A549 (cell line): ENCODE data around the gene LY86. TPM values are rescaled to one million over a fixed set of nuclear protein-coding genes. Genes with fewer than 3 reads are reported as not detected.

Source experiments
- ATAC-seq, 2 experiments: fragments of 200-7000 bp in 1 of 2; fragments of >200 bp in 1 of 2; cut with Nextera tagmentation in 1 of 2; cut with Tn5 transposase in 1 of 2; 3 replicates each; pipeline versions ENCODE4 v1.8.0 to v1.9.1; 2018 to 2020; ENCODE audit warnings: mild to moderate bottlenecking in 1 of 2, moderate library complexity in 1 of 2
- CTCF ChIA-PET: fragments of 300-600 bp; sonication (Branson Sonifier 250); formaldehyde crosslinking; extraction: SDS; loops from one replicate; lab custom pipeline; 2021; ENCODE audit warnings: antibody characterized with exemption, inconsistent platforms; lab: Yijun Ruan, JAX
- POLR2A ChIA-PET: fragments of 350-600 bp; formaldehyde crosslinking; extraction: SDS; loops from one replicate; lab custom pipeline; 2021; ENCODE audit warnings: antibody characterized with exemption, inconsistent platforms; lab: Yijun Ruan, JAX
- DNase-seq, 2 experiments: peaks; one replicate each; pipeline versions ENCODE4 v3.0.0 to v3.0.0-alpha.2; 2011 to 2016; ENCODE audit warnings: low read depth in 1 of 2, low spot score in 1 of 2
- FAIRE-seq: peaks from 2 replicates; lab custom pipeline; 2011; peaks lifted over from hg19 to GRCh38; lab: Jason Lieb, UNC
- H3K27ac ChIP-seq, 2 experiments: fragments of >200 bp; sonication (Bioruptor Twin); formaldehyde crosslinking; 3 replicates each; pipeline ENCODE4 v1.5.1; 2016 to 2017
- H3K4me1 ChIP-seq: fragments of >200 bp; sonication (Bioruptor Twin); formaldehyde crosslinking; 3 replicates; pipeline ENCODE4 v1.6.1; 2016
- H3K4me2 ChIP-seq: fragments of >200 bp; sonication (Bioruptor Twin); formaldehyde crosslinking; 3 replicates; pipeline ENCODE4 v1.6.1; 2016
- H3K4me3 ChIP-seq: fragments of >200 bp; sonication (Bioruptor Twin); formaldehyde crosslinking; 3 replicates; pipeline ENCODE4 v1.5.1; 2016
- H3K9me3 ChIP-seq: fragments of >200 bp; sonication (Bioruptor Twin); formaldehyde crosslinking; 3 replicates; pipeline ENCODE4 v1.6.1; 2016
- ATOH8 ChIP-seq: fragments of 250-450 bp; sonication (Bioruptor Pico); IDR thresholded peaks from 2 replicates; pipeline ENCODE4 v1.5.0; 2020; ENCODE audit warnings: low read depth, mild to moderate bottlenecking, moderate library complexity
- CBX2 ChIP-seq: fragments of 200-600 bp; sonication (generic); IDR thresholded peaks from 2 replicates; pipeline ENCODE4 v1.6.1; 2016; ENCODE audit warnings: low read depth, mild to moderate bottlenecking, borderline replicate concordance
- CHD4 ChIP-seq: fragments of 200-600 bp; sonication (generic); IDR thresholded peaks from 2 replicates; pipeline ENCODE4 v1.6.1; 2016; ENCODE audit warnings: antibody characterized with exemption, mild to moderate bottlenecking, borderline replicate concordance
- E2F6 ChIP-seq: IDR thresholded peaks from 2 replicates; pipeline ENCODE4 v1.6.1; 2012; ENCODE audit warnings: low read depth, borderline replicate concordance
- FOSL2 ChIP-seq, 2 experiments: fragments of 450-650 bp in 1 of 2; fragments of >200 bp in 1 of 2; sonication (Bioruptor Twin) in 1 of 2; formaldehyde crosslinking; IDR thresholded peaks; 2 replicates each; pipeline versions ENCODE4 v1.5.0 to v1.6.1; 2016 to 2020; ENCODE audit warnings: mild to moderate bottlenecking in 1 of 2, moderate library complexity in 1 of 2
- FOXS1 ChIP-seq: fragments of 250-450 bp; sonication (Bioruptor Pico); IDR thresholded peaks from 2 replicates; pipeline ENCODE4 v1.5.0; 2020; ENCODE audit warnings: mild to moderate bottlenecking, moderate library complexity
- GATA3 ChIP-seq: IDR thresholded peaks from 2 replicates; pipeline ENCODE4 v1.6.1; 2012; ENCODE audit warnings: borderline replicate concordance
- HMGXB4 ChIP-seq: fragments of 250-450 bp; sonication (Bioruptor Pico); IDR thresholded peaks from 2 replicates; pipeline ENCODE4 v1.5.0; 2021; ENCODE audit warnings: mild to moderate bottlenecking, moderate library complexity, borderline replicate concordance
- HOXA7 ChIP-seq: fragments of 250-450 bp; sonication (Bioruptor Pico); IDR thresholded peaks from 2 replicates; pipeline ENCODE4 v1.5.0; 2020; ENCODE audit warnings: mild to moderate bottlenecking, moderate library complexity
- HOXB13 ChIP-seq: fragments of 250-450 bp; sonication (Bioruptor Pico); IDR thresholded peaks from 2 replicates; pipeline ENCODE4 v1.5.0; 2020; ENCODE audit warnings: low read depth, mild to moderate bottlenecking, moderate library complexity
- JUN ChIP-seq, 2 experiments: fragments of >200 bp; sonication (Bioruptor Twin); formaldehyde crosslinking; IDR thresholded peaks; 2 replicates in 1 of 2; 3 replicates in 1 of 2; pipeline ENCODE4 v1.6.1; 2016 to 2017
- JUNB ChIP-seq: fragments of >200 bp; sonication (Bioruptor Twin); formaldehyde crosslinking; IDR thresholded peaks from 2 replicates; pipeline ENCODE4 v1.6.1; 2016
- KDM1A ChIP-seq: fragments of 200-600 bp; sonication (generic); IDR thresholded peaks from 2 replicates; pipeline ENCODE4 v1.6.1; 2016; ENCODE audit warnings: low read depth, mild to moderate bottlenecking
- NPAS2 ChIP-seq: fragments of 250-450 bp; sonication (Bioruptor Pico); IDR thresholded peaks from 2 replicates; pipeline ENCODE4 v1.8.0; 2022; ENCODE audit warnings: mild to moderate bottlenecking, moderate library complexity, borderline replicate concordance
- PBX3 ChIP-seq: IDR thresholded peaks from 2 replicates; pipeline ENCODE4 v1.6.1; 2012
- POLR2AphosphoS2 ChIP-seq: conservative IDR thresholded peaks from 2 replicates; pipeline ENCODE4 v1.6.1; 2012; ENCODE audit warnings: low read length, improper control_type of control experiment, inconsistent platforms
- RARB ChIP-seq: fragments of 250-450 bp; sonication (Bioruptor Pico); IDR thresholded peaks from 2 replicates; pipeline ENCODE4 v1.8.0; 2021; ENCODE audit warnings: mild to moderate bottlenecking, moderate library complexity
- RCOR1 ChIP-seq: fragments of 150-350 bp; IDR thresholded peaks from 2 replicates; pipeline ENCODE4 v1.6.1; 2014; ENCODE audit warnings: antibody characterized with exemption, low read length, low read depth
- RFX5 ChIP-seq: fragments of 450-650 bp; IDR thresholded peaks from 2 replicates; pipeline ENCODE4 v1.7.1; 2014; ENCODE audit warnings: antibody characterized with exemption, mild to moderate bottlenecking, moderate library complexity
- RNF2 ChIP-seq: fragments of 200-600 bp; sonication (generic); IDR thresholded peaks from 2 replicates; pipeline ENCODE4 v1.6.1; 2016; ENCODE audit warnings: low read depth, mild to moderate bottlenecking, antibody characterized with exemption, moderate library complexity, borderline replicate concordance
- SMC3 ChIP-seq: fragments of >200 bp; sonication (Bioruptor Twin); formaldehyde crosslinking; IDR thresholded peaks from 3 replicates; pipeline ENCODE4 v1.6.1; 2018; ENCODE audit warnings: inconsistent platforms
- SREBF2 ChIP-seq: fragments of 450-650 bp; IDR thresholded peaks from 2 replicates; pipeline ENCODE4 v1.6.1; 2014; ENCODE audit warnings: mild to moderate bottlenecking, moderate library complexity
- ZSCAN20 ChIP-seq: fragments of 250-450 bp; sonication (Bioruptor Pico); IDR thresholded peaks from 2 replicates; pipeline ENCODE4 v1.8.0; 2022; ENCODE audit warnings: mild to moderate bottlenecking, moderate library complexity
- WGBS: methylation state at CpG from one replicate; pipeline ENCODE4 v1.1.6; 2017; ENCODE audit errors: missing lambda C conversion rate; 5-methylcytosine and 5-hydroxymethylcytosine counted together
- polyA plus RNA-seq, 4 experiments: library from polyadenylated mRNA; depleted of rRNA in 3 of 4; stranded (reverse); fragments of >200 nt; fragmentation: RNase III in 1 of 4; extraction: RNeasy Plus Mini Kit Qiagen cat#74134 plus additional on column Dnase treatment in 1 of 4; gene quantifications; 2 replicates in 3 of 4; 3 replicates in 1 of 4; pipeline ENCODE4 v1.2.3, GENCODE V29; 2011 to 2017

Gene LY86
- polyA plus RNA-seq, 2 of the 4 experiments (the other 2 are of a cell fraction): not detected

GRCh38 chr6:6626187-6626586 lies 37.7 kb downstream of the LY86 start:
- ChIA-PET CTCF (no interaction called here), POLR2A (no interaction called here)
- Histone ChIP-seq H3K4me2 (no peak overlapping the region), H3K9me3 (no peaks in the 10 kb centered on the region), H3K27ac (no peak overlapping the region), H3K4me3 (no peak overlapping the region), H3K4me1 (no peaks in the 10 kb centered on the region)
- ATAC-seq (no peak), FAIRE-seq (no peak), DNase-seq (no peak)
- TF ChIP-seq GATA3: no peak
- no peak for TF ChIP-seq FOXS1
- no peak for TF ChIP-seq HOXB13 (CRISPR knock-in tag)
- no peak for TF ChIP-seq HMGXB4
- no peak for TF ChIP-seq PBX3
- no peak for TF ChIP-seq ATOH8
- TF ChIP-seq CBX2: no peak
- no peak for TF ChIP-seq POLR2AphosphoS2
- TF ChIP-seq CHD4: no peak
- no peak for TF ChIP-seq FOSL2 (IDR thresholded peaks at IDR 0.05)
- no peak for TF ChIP-seq FOSL2 (CRISPR knock-in tag; IDR thresholded peaks at IDR 0.05)
- TF ChIP-seq JUNB: no peak
- TF ChIP-seq ZSCAN20 (CRISPR knock-in tag): no peak
- no peak for TF ChIP-seq RARB (CRISPR knock-in tag)
- TF ChIP-seq RFX5: no peak
- TF ChIP-seq RNF2: no peak
- 17% methylated on average over 6 of the region's 6 CpGs for WGBS

GRCh38 chr6:6629402-6629801 lies 40.9 kb downstream of the LY86 start:
- POLR2A ChIA-PET: no interaction called here
- ATAC-seq: no peak

GRCh38 chr6:6631053-6631452 lies 42.5 kb downstream of the LY86 start:
- ATAC-seq (no peak), FAIRE-seq (no peak), DNase-seq (no peak)
- POLR2A ChIA-PET: no interaction called here
- H3K9me3 ChIP-seq: no peaks in the 10 kb centered on the region
- CTCF ChIA-PET: no interaction called here
- H3K27ac ChIP-seq: no peak overlapping the region
- TF ChIP-seq ZSCAN20 (CRISPR knock-in tag) (no peak), RCOR1 (no peak), JUN (IDR thresholded peaks at IDR 0.05) (no peak), SREBF2 (no peak), CBX2 (no peak), HOXA7 (CRISPR knock-in tag) (no peak), SMC3 (no peak), NPAS2 (CRISPR knock-in tag) (no peak)
- no peaks in the 10 kb centered on the region for H3K4me1 ChIP-seq
- no peak overlapping the region for H3K4me2 ChIP-seq
- 59% methylated on average over 3 of the region's 3 CpGs for WGBS
- H3K4me3 ChIP-seq: no peak overlapping the region

More at GRCh38 chr6:6629402-6629801, 40.9 kb downstream of the LY86 start:
- 0% methylated on average over 2 of the region's 2 CpGs for WGBS
- H3K4me1 ChIP-seq: no peaks in the 10 kb centered on the region
- H3K4me3 ChIP-seq: no peak overlapping the region
- H3K4me2 ChIP-seq: no peak overlapping the region
- no peak overlapping the region for H3K27ac ChIP-seq
- DNase-seq (peak in 1 of 2 experiments; percentile 9), FAIRE-seq (no peak)
- CTCF ChIA-PET: interaction anchor here (0.6 kb wide), 1 partner anchor 381 kb away, joined by 3 read pairs; no protein-coding TSS in a partner anchor
- H3K9me3 ChIP-seq: no peaks in the 10 kb centered on the region
- TF ChIP-seq E2F6: no peak
- no peak for TF ChIP-seq KDM1A
